MM.1S (cell line): ENCODE results near the gene RBM15B.

Experiments used
- DNase-seq: peaks from one replicate; pipeline ENCODE4 v3.0.0-alpha.2; 2015
- H2AFZ ChIP-seq: fragments of 300-600 bp; sonication (generic); 2 replicates; pipeline ENCODE4 v1.6.0; 2016; ENCODE audit warnings: antibody characterized with exemption, low read length
- H3F3A ChIP-seq: fragments of 300-600 bp; sonication (generic); 2 replicates; pipeline ENCODE4 v1.6.1; 2016; ENCODE audit warnings: mild to moderate bottlenecking, antibody characterized with exemption, low read length, moderate library complexity, mixed read lengths; ENCODE audit not compliant: insufficient read depth
- H3K27ac ChIP-seq: fragments of 300-600 bp; sonication (generic); 2 replicates; pipeline ENCODE4 v1.5.1; 2016; ENCODE audit warnings: mild to moderate bottlenecking, low read length
- H3K27me3 ChIP-seq: fragments of 300-600 bp; sonication (generic); replicated peaks from 2 replicates; pipeline ENCODE4 v1.6.0; 2016; ENCODE audit warnings: low read length; ENCODE audit not compliant: insufficient read depth
- H3K36me3 ChIP-seq: fragments of 300-600 bp; sonication (generic); replicated peaks from 2 replicates; pipeline ENCODE4 v1.6.1; 2016; ENCODE audit warnings: mild to moderate bottlenecking, low read length, mixed read lengths; ENCODE audit not compliant: insufficient read depth
- H3K4me1 ChIP-seq: fragments of 300-600 bp; sonication (generic); 2 replicates; pipeline ENCODE4 v1.6.1; 2016; ENCODE audit warnings: low read length, mixed read lengths
- H3K4me2 ChIP-seq: fragments of 300-600 bp; sonication (generic); 2 replicates; pipeline ENCODE4 v1.6.0; 2016; ENCODE audit warnings: low read depth, low read length
- H3K4me3 ChIP-seq: fragments of 300-600 bp; sonication (generic); 2 replicates; pipeline ENCODE4 v1.5.1; 2016; ENCODE audit warnings: low read length, mixed read lengths
- H3K79me2 ChIP-seq: fragments of 300-600 bp; sonication (generic); 2 replicates; pipeline ENCODE4 v1.6.1; 2016; ENCODE audit warnings: mixed run types, low read length, mixed read lengths
- H3K9ac ChIP-seq: fragments of 300-600 bp; sonication (generic); 2 replicates; pipeline ENCODE4 v1.6.1; 2016; ENCODE audit warnings: low read length, mixed read lengths
- H3K9me2 ChIP-seq: fragments of 300-600 bp; sonication (generic); replicated peaks from 2 replicates; pipeline ENCODE4 v1.6.1; 2016; ENCODE audit warnings: mild to moderate bottlenecking, low read length, mixed read lengths; ENCODE audit not compliant: insufficient read depth
- H3K9me3 ChIP-seq: fragments of 300-600 bp; sonication (generic); replicated peaks from 2 replicates; pipeline ENCODE4 v1.6.1; 2016; ENCODE audit warnings: mild to moderate bottlenecking, low read length, mixed read lengths; ENCODE audit not compliant: insufficient read depth
- H4K20me1 ChIP-seq: fragments of 300-600 bp; sonication (generic); 2 replicates; pipeline ENCODE4 v1.6.1; 2016; ENCODE audit warnings: mild to moderate bottlenecking, low read length, moderate library complexity, mixed read lengths; ENCODE audit not compliant: insufficient read depth
- CTCF ChIP-seq: fragments of 300-600 bp; sonication (generic); IDR thresholded peaks from 2 replicates; pipeline ENCODE4 v1.5.1; 2016; ENCODE audit warnings: antibody characterized with exemption, low read length, mixed read lengths
- EZH2 ChIP-seq: fragments of 300-600 bp; sonication (generic); optimal IDR thresholded peaks from 2 replicates; pipeline ENCODE3; 2017; ENCODE audit warnings: low read depth, mild to moderate bottlenecking, antibody characterized with exemption, low read length, mixed read lengths
- EZH2phosphoT487 ChIP-seq: fragments of 300-600 bp; sonication (generic); IDR thresholded peaks from 2 replicates; pipeline ENCODE4 v1.6.1; 2018; ENCODE audit warnings: antibody characterized with exemption, low read length

Gene RBM15B

GRCh38 chr3:51378726-51379125 lies 12.4 kb upstream of the RBM15B start:
- no peak overlapping the region for H3K9ac ChIP-seq
- 0 out of 2 replicates have a peak, but pooled peaks cover 5% of the 10 kb centered on the region for H3K4me1 ChIP-seq
- no peak for TF ChIP-seq EZH2phosphoT487
- TF ChIP-seq CTCF: no peak
- no peak for TF ChIP-seq EZH2
- no peaks in the 10 kb centered on the region for H3K9me3 ChIP-seq
- no peak for DNase-seq
- no peaks in the 10 kb centered on the region for H3K27me3 ChIP-seq
- H3K36me3 ChIP-seq: no peaks in the 10 kb centered on the region
- H3K4me3 ChIP-seq: no peak overlapping the region
- H4K20me1 ChIP-seq: no peaks in the 10 kb centered on the region
- no peak overlapping the region for H2AFZ ChIP-seq
- peaks cover 3% of the 10 kb centered on the region for H3K79me2 ChIP-seq
- no peak overlapping the region for H3K4me2 ChIP-seq
- no peak overlapping the region for H3K27ac ChIP-seq
- H3K9me2 ChIP-seq: no peaks in the 10 kb centered on the region
- H3F3A ChIP-seq: no peaks in the 10 kb centered on the region

- peaks cover 9% of the 10 kb centered on the region for H3K79me2 ChIP-seq
- no peak overlapping the region for H3K4me3 ChIP-seq
- H3K9me2 ChIP-seq: no peaks in the 10 kb centered on the region
- H3K9ac ChIP-seq: no peak overlapping the region
- H3F3A ChIP-seq: no peaks in the 10 kb centered on the region
- H2AFZ ChIP-seq: no peak overlapping the region
- 0 out of 2 replicates have a peak, but pooled peaks cover 7% of the 10 kb centered on the region for H3K4me1 ChIP-seq
- H3K27me3 ChIP-seq: no peaks in the 10 kb centered on the region
- H3K36me3 ChIP-seq: no peaks in the 10 kb centered on the region
- H3K9me3 ChIP-seq: no peaks in the 10 kb centered on the region
- no peak for TF ChIP-seq EZH2phosphoT487
- no peak for TF ChIP-seq EZH2
- TF ChIP-seq CTCF: no peak
- no peak overlapping the region for H3K27ac ChIP-seq
- no peaks in the 10 kb centered on the region for H4K20me1 ChIP-seq
- DNase-seq: no peak
- H3K4me2 ChIP-seq: no peak overlapping the region
These were observed 11.8 kb upstream of the RBM15B start for GRCh38 chr3:51379301-51379700.

DNA sequence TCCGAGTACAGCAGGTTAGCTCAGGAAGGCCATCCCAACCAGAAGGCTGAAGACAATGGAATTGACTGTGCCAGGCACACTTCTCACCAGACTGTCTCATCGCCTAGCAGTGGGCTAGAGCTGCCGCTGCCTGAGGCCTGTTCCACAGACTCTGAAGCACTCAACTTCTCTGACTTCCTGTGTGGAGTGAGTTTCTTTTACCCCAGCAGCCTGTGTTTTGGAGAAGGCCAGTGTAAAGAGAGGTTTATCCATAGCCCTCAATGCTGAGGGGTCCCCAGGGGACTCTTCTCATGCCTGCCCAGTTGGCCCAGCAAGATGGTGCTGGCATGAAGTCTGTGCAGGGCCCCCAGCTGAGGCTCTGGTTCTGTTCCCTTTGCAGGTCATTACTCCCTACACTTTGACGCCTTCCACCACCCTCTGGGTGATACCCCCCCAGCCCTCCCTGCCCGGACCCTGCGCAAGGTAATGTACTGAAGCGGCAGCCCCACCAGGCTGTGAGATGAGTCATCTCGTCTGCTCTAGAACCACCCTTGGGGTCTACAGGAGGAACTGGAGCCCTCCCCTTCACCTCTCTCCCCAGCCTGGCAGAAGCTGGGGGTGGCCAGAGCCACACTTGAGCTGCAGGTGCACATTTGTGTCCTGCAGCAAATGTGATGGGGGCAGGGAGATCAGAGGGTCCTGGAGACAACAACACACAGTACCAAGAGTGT lies 11.2 kb upstream of the RBM15B start:
- Histone ChIP-seq H3K4me3 (no peak overlapping the region), H3K9me2 (no peaks in the 10 kb centered on the region), H3K79me2 (peaks cover 14% of the 10 kb centered on the region), H3K27ac (no peak overlapping the region), H2AFZ (no peak overlapping the region), H4K20me1 (no peaks in the 10 kb centered on the region), H3F3A (no peaks in the 10 kb centered on the region), H3K9ac (no peak overlapping the region), H3K4me2 (no peak overlapping the region), H3K4me1 (0 out of 2 replicates have a peak, but pooled peaks cover 7% of the 10 kb centered on the region), H3K9me3 (no peaks in the 10 kb centered on the region), H3K36me3 (no peaks in the 10 kb centered on the region), H3K27me3 (no peaks in the 10 kb centered on the region)
- TF ChIP-seq EZH2 (no peak), EZH2phosphoT487 (no peak), CTCF (no peak)
- no peak for DNase-seq
